ENCODE measurements around the gene C11orf21. TPM values are rescaled to one million over a fixed set of nuclear protein-coding genes. Genes with fewer than 3 reads are reported as not detected.

The C11orf21 gene
- total and polyA plus RNA-seq, 10 of the 15 experiments (the other 5 are each of a cell fraction or from before 2014, with no cell fraction given): 0.04 to 0.26 (median 0.11) TPM; not detected in 7

DNA sequence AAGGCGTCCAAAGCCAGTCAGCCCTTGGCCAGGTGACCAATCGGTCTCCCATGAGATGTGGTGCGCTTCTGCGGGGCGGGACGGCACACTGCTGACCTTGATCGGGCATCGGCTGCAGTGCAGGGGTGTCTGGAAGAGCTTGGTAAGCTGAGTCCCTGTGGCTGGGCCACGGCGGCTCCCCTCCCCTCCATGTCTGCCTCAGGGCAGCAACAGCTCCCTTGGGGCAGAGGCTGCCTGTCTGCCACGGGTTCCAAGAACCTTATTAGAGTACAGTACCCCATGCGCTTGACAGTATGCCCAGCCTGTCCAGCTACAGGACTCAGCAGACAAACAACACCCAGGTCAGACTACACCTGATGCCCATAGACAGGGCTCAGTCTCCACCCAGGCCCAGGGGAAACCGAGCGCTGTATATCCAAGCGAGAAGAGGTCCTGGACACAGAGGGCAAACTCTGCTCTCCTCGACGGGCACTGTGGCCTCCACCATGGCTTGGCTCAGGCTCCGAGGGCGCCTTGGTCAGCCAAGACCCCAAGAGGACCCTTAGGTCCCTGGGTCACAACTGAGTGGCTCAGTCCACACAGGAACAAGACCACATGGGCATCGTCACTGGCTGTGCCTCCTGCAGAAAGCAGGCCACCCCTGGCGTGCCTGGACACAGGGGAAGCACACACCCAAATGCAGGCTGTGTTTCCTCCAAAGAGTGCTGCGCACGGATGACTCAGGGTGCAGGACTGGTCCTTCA, 19.0 kb upstream of the C11orf21 start:
- Histone ChIP-seq H3K27ac (ENCODE audit: control insufficient read depth, insufficient read depth) (no peak overlapping the region), H3K79me2 (ENCODE audit: control insufficient read depth, insufficient read depth, low read length) (no peaks in the 10 kb centered on the region), H3K4me2 (ENCODE audit: control insufficient read depth, insufficient read depth) (no peak overlapping the region), H3K27me3 (replicated peaks in 1 of 2; ENCODE audit: control insufficient read depth in 2 of 2, insufficient read depth in 2 of 2, low read length in 1 of 2) (no peaks in the 10 kb centered on the region), H3K4me3 (no peak overlapping the region), H3K9me3 (replicated peaks; ENCODE audit: control insufficient read depth, insufficient read depth, low read length) (no peaks in the 10 kb centered on the region; the same call in 2 of the 3 replicates), H2AFZ (ENCODE audit: control insufficient read depth, low read depth, low read length) (no peak overlapping the region), H3K9ac (ENCODE audit: control insufficient read depth, insufficient read depth, low read length) (no peak overlapping the region), H3K36me3 (ENCODE audit: control insufficient read depth in 2 of 2, insufficient read depth in 2 of 2, low read length in 1 of 2) (no peaks in the 10 kb centered on the region), H3K4me1 (ENCODE audit: control insufficient read depth, insufficient read depth, low read length) (no peaks in the 10 kb centered on the region), H4K20me1 (ENCODE audit: control insufficient read depth, insufficient read depth) (no peaks in the 10 kb centered on the region)
- ChIA-PET POLR2A (no interaction called here), SMC1A (ENCODE audit: uncharacterized antibody, unreplicated experiment) (no interaction called here), CTCF (interaction anchor here (1.4 kb wide), 1 partner anchor 16 kb away, joined by 3 read pairs; no protein-coding TSS in a partner anchor), RAD21 (ENCODE audit: unreplicated experiment) (no interaction called here)
- in situ Hi-C loops (cut with MboI) (no loop called here), intact Hi-C loops (cut with micrococcal nuclease; ENCODE audit: unreplicated experiment) (no loop called here)
- ATAC-seq (no peak), DNase-seq (ENCODE audit: low read depth, low spot score) (no peak), FAIRE-seq (no peak)
- no TSS peak for BruUV-seq (replicated peaks)
- WGBS (ENCODE audit: insufficient coverage, insufficient replicate concordance, low lambda C conversion rate, missing lambda C conversion rate): 44% methylated on average over 23 of the region's 23 CpGs
- TF ChIP-seq, protein P1, sequence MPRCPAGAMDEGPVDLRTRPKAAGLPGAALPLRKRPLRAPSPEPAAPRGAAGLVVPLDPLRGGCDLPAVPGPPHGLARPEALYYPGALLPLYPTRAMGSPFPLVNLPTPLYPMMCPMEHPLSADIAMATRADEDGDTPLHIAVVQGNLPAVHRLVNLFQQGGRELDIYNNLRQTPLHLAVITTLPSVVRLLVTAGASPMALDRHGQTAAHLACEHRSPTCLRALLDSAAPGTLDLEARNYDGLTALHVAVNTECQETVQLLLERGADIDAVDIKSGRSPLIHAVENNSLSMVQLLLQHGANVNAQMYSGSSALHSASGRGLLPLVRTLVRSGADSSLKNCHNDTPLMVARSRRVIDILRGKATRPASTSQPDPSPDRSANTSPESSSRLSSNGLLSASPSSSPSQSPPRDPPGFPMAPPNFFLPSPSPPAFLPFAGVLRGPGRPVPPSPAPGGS (IDR thresholded peaks at IDR 0.05; ENCODE audit: borderline replicate concordance, insufficient read depth, low read depth, low read length, poor library complexity, severe bottlenecking): no peak
- TF ChIP-seq NFYA (IDR thresholded peaks at IDR 0.05; ENCODE audit: borderline replicate concordance, low read depth, low read length) (no peak), CBX3 (IDR thresholded peaks at IDR 0.05; ENCODE audit: borderline replicate concordance, low read depth) (no peak), SMARCA5 (IDR thresholded peaks at IDR 0.05) (no peak), RAD21 (IDR thresholded peaks at IDR 0.05; ENCODE audit: insufficient read depth, low read depth, low read length) (no peak), POLR2AphosphoS5 (IDR thresholded peaks at IDR 0.05; ENCODE audit: low read length) (no peak), HDGF (IDR thresholded peaks at IDR 0.05) (no peak), ESRRA (IDR thresholded peaks at IDR 0.05; ENCODE audit: low read length) (no peak), HDAC6 (IDR thresholded peaks at IDR 0.05; ENCODE audit: unreplicated experiment) (no peak), ZSCAN29 (IDR thresholded peaks at IDR 0.05) (no peak)
- TF ChIP-seq, protein P2, sequence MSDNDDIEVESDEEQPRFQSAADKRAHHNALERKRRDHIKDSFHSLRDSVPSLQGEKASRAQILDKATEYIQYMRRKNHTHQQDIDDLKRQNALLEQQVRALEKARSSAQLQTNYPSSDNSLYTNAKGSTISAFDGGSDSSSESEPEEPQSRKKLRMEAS (IDR thresholded peaks at IDR 0.05; ENCODE audit: low read depth, low read length): no peak
- TF ChIP-seq, protein P3, sequence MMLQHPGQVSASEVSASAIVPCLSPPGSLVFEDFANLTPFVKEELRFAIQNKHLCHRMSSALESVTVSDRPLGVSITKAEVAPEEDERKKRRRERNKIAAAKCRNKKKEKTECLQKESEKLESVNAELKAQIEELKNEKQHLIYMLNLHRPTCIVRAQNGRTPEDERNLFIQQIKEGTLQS (IDR thresholded peaks at IDR 0.05; ENCODE audit: borderline replicate concordance, extremely low read depth, low read depth, low read length): no peak
- TF ChIP-seq, protein P4, sequence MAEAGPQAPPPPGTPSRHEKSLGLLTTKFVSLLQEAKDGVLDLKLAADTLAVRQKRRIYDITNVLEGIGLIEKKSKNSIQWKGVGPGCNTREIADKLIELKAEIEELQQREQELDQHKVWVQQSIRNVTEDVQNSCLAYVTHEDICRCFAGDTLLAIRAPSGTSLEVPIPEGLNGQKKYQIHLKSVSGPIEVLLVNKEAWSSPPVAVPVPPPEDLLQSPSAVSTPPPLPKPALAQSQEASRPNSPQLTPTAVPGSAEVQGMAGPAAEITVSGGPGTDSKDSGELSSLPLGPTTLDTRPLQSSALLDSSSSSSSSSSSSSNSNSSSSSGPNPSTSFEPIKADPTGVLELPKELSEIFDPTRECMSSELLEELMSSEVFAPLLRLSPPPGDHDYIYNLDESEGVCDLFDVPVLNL (IDR thresholded peaks at IDR 0.05; ENCODE audit: low read depth, low read length): no peak
- TF ChIP-seq, protein P5, sequence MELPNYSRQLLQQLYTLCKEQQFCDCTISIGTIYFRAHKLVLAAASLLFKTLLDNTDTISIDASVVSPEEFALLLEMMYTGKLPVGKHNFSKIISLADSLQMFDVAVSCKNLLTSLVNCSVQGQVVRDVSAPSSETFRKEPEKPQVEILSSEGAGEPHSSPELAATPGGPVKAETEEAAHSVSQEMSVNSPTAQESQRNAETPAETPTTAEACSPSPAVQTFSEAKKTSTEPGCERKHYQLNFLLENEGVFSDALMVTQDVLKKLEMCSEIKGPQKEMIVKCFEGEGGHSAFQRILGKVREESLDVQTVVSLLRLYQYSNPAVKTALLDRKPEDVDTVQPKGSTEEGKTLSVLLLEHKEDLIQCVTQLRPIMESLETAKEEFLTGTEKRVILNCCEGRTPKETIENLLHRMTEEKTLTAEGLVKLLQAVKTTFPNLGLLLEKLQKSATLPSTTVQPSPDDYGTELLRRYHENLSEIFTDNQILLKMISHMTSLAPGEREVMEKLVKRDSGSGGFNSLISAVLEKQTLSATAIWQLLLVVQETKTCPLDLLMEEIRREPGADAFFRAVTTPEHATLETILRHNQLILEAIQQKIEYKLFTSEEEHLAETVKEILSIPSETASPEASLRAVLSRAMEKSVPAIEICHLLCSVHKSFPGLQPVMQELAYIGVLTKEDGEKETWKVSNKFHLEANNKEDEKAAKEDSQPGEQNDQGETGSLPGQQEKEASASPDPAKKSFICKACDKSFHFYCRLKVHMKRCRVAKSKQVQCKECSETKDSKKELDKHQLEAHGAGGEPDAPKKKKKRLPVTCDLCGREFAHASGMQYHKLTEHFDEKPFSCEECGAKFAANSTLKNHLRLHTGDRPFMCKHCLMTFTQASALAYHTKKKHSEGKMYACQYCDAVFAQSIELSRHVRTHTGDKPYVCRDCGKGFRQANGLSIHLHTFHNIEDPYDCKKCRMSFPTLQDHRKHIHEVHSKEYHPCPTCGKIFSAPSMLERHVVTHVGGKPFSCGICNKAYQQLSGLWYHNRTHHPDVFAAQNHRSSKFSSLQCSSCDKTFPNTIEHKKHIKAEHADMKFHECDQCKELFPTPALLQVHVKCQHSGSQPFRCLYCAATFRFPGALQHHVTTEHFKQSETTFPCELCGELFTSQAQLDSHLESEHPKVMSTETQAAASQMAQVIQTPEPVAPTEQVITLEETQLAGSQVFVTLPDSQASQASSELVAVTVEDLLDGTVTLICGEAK (IDR thresholded peaks at IDR 0.05; ENCODE audit: borderline replicate concordance): no peak
